GM10248 (cell line): ENCODE data around the gene PRODH.
"Not testable (repeated sequence)": the region's sequence is repeated elsewhere in the genome, so short reads cannot be mapped to it uniquely, and the experiment has no call there.

Source experiments
- CTCF ChIA-PET: fragments of 300-600 bp; sonication (Branson Sonifier 250); formaldehyde crosslinking; extraction: SDS; loops from one replicate; lab custom pipeline; 2021; ENCODE audit warnings: antibody characterized with exemption; lab: Yijun Ruan, JAX
- POLR2A ChIA-PET: fragments of 350-650 bp; sonication (Branson Sonifier 250); formaldehyde crosslinking; extraction: SDS; loops from one replicate; lab custom pipeline; 2020; ENCODE audit warnings: antibody characterized with exemption; lab: Yijun Ruan, JAX
- DNase-seq: peaks from one replicate; pipeline ENCODE4 v3.0.0; 2012; ENCODE audit errors: extremely low spot score
- TF ChIP-seq, protein P1 (sequence below): IDR thresholded peaks from 2 replicates; pipeline ENCODE4 v1.5.1; 2012; ENCODE audit warnings: mild to moderate bottlenecking, low read depth; ENCODE audit errors: extremely low read depth, missing control alignments, control extremely low read depth

Gene PRODH

DNA sequence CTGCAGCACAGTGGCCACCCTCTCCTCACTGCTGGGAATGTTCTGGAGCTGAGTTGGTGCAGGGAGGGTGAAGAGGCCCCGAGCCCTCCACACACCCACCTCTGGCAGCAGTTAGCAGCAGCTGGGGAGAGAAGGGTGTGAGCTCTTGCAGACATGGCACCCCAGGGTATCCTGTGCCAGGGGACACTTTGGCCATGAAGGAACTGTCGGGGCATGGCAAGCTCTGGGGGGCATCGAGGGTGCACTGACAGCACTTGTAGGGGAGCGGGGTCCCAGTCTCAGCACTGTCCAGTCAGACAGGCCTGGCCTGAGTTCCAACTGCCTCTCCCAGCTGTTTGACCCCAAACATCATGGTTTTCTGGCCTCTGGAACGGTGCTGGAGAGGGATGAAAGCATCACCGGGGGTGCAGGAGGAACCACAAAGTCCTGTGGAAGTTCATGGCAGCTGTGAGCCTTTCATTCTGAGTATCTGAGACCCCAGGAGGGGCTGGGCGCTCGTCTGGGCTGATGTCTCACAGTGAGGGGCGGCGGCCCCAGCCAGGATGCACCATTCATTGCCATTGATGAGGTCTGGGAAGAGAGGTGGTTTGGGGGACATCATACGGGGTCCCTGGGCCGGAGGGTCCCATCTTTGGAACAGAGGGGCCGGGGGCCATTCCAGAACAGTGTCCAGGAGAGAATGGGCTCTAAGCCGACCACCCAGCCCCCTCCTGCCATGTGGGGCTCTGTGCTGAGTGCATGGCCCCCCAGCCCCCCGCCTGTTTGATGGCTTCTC is 20.2 kb upstream of the PRODH start:
- DNase-seq, POLR2A ChIA-PET: not testable (repeated sequence)
- CTCF ChIA-PET = interaction anchor here (1.6 to 1.7 kb wide), 2 partner anchors 188 to 674 kb away, joined by 3 to 5 read pairs; partner anchors contain the start of gene ESS2

DNA sequence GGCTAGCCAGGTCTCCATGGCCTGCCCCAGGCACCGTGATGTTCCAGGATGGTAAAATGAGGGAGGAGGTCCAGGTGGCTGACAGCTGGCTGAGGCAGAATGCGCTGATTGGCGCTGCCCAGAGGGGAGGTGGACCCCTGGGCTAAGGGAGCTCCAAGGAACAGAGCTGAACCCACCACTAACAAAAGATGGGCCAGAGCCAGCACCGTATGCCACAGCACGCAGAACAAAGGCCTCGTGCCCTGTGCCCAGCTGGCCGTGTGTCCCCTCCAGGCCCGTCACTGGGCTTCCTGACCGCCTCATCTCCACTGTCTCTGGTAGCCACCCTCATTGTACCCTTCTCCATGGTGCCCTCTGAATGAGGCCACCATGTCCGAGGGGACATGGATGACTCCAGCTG is 19.6 kb upstream of the PRODH start:
- ChIA-PET POLR2A (no interaction called here), CTCF (interaction anchor here (1.6 to 1.7 kb wide), 2 partner anchors 189 to 674 kb away, joined by 3 to 5 read pairs; partner anchors contain the start of gene ESS2)
- DNase-seq = no peak
- TF ChIP-seq, protein P1, sequence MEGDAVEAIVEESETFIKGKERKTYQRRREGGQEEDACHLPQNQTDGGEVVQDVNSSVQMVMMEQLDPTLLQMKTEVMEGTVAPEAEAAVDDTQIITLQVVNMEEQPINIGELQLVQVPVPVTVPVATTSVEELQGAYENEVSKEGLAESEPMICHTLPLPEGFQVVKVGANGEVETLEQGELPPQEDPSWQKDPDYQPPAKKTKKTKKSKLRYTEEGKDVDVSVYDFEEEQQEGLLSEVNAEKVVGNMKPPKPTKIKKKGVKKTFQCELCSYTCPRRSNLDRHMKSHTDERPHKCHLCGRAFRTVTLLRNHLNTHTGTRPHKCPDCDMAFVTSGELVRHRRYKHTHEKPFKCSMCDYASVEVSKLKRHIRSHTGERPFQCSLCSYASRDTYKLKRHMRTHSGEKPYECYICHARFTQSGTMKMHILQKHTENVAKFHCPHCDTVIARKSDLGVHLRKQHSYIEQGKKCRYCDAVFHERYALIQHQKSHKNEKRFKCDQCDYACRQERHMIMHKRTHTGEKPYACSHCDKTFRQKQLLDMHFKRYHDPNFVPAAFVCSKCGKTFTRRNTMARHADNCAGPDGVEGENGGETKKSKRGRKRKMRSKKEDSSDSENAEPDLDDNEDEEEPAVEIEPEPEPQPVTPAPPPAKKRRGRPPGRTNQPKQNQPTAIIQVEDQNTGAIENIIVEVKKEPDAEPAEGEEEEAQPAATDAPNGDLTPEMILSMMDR = no peak

DNA sequence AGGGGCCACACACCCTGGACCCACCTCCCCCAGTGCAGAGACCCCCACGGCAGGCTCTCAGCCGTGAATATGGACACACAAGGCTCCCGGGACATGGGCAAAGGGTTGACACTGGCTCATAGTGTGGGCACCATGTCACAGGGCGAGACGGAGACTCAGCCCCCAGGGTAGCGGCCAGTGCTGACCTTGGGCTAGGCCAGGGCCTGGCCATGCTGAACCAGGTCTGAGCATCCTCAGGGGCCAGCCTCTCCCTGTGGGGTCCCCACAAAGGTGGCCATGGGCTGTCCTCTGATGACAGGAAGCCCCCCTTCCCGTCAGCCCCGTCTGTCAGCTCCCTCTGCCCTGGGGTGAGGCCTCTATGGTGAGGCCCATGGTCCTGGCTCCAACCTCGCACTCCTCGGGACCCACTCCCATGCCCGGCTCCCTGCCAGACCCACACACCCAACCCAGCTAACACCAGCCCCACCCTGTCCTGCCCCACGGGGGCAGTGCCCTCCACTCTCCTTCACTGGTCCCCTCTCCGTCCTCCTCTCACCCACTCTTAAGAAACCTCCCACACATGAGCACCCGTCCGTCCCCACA is 19.0 kb upstream of the PRODH start:
- TF ChIP-seq, protein P1 = no peak
- ChIA-PET CTCF (interaction anchor here (1.6 to 1.7 kb wide), 2 partner anchors 189 to 675 kb away, joined by 3 to 5 read pairs; partner anchors contain the start of gene ESS2), POLR2A (no interaction called here)
- DNase-seq = no peak

DNA sequence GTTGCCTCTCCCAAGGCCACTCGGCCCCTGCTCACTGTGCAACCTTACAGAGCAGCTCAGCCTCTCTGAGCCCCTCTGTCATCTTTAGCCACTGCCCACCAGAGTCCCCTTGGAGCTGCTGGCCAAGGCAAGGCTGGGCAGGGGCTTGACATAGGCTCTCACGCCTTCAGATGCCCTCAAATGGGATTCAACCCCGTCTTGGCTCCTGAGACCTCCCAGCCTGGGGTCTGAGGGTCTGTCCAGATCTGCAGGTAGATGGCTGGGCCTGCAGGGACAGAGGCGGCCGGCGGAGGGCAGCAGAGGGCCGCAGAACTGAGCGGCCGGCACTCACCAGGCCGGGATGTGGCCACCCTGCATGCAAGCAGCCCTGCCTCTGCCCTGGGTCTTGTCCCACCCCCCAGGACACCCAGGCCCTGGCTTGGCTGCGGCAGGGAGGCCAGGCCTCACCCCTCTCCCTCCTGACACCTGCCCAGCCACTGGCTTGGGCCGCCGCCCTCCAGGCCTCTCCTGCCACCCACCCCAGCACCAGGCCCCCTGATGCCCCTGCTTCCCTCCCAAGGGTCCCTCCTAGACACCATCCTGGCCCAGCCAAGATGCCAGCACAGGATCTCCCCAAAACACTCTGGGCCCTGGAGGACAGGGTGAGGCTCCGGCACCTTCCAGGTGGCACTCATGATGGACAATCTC is 18.4 kb upstream of the PRODH start:
- TF ChIP-seq, protein P1 = peak; percentile 94

DNA sequence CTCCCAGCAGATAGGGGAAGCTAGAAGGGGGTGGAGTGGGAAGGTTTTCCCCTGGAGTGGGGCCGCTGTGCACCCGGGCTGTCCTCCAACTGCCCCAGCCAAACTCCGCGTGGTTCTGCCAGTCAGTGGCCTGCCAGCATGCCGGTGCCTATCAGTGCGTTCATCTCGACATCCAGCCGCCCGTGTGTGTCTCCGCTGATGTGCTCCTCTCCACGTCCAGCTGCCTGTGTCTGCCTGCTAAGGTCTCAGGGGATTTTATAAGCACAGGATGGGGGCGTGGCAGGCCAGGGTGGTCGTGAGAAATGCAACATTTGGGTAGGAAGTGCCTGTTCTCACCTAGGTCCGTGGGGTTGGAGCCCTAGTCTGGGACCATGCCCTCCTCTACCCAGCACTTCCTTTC is 17.0 kb upstream of the PRODH start:
- CTCF ChIA-PET, POLR2A ChIA-PET, DNase-seq: not testable (repeated sequence)

More for the DNA sequence above, 18.4 kb upstream of the PRODH start:
- POLR2A ChIA-PET = not testable (repeated sequence)
- CTCF ChIA-PET = interaction anchor here (1.6 kb wide), 1 partner anchor 675 kb away, joined by 5 read pairs; no protein-coding TSS in a partner anchor
- DNase-seq = peak; percentile 81

DNA sequence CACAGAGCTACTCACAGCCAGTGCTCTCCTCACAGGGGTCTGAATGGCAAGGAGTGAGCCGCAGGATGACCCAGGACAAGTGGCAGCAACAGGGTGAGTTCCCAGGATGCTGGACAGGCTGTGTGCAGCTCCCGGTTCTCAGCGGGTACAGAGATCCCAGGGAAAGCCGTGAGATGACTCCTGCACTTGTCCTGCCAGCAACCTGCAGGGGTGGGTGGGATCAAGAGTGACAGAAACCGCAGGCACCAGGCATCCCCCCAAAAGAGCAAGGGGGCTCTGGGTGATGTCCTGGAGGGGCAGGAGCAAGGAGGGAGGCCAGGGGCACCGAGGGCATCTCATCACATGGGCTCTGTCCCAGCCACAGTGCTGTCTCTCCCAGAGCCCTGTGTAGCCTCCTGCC is 15.9 kb upstream of the PRODH start:
- DNase-seq = no peak
- CTCF ChIA-PET = no interaction called here
- POLR2A ChIA-PET = no interaction called here
- TF ChIP-seq, protein P1 = no peak

DNA sequence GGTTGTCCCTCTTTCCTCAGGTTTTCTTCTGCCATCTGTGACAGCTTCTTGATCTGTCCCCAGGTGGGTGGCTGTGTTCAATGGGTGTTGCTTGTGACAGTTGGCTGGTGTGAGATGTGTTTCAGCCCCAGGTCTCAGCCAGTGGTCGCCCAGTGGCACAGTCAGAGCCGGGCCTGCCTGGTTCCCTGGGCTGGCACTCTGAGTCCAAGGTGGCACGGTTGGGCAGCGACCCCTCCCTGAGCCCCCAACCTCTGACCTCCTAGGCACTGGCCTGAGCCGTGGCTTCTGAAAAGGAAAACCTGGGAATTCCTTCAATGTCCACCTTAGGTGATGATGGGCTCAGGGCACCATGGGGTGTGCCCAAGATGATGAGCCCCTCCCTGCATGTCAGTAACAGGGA is 14.0 kb upstream of the PRODH start:
- TF ChIP-seq, protein P1 = no peak
- CTCF ChIA-PET = interaction anchor here (1.5 kb wide), 1 partner anchor 10 kb away, joined by 4 read pairs; no protein-coding TSS in a partner anchor
- POLR2A ChIA-PET = no interaction called here
- DNase-seq = no peak
